Central memory CD4-positive, alpha-beta T cell (primary cell): ENCODE data around the gene ASXL3.

Experiments
- DNase-seq: peaks from one replicate; pipeline ENCODE4 v3.0.0; 2022

ASXL3 gene

DNA sequence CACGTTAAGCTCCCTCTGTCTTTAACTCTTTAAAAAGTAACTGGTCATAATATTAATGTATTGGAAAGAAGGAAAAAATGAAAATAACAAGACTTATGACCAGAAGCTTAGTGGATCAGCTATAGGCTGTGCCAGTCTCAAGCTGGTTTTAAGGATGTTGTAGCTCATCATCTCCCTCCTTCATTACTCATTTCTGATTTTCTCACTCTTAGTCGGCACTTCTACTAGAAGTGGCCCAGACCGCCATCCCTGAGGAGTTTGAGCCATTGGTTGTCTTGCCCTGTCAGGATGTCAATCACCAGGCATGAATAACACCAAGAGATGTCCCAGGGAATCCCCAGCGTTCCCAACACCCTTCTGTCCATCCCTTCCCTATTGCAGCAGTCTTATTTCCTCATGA, 151.5 kb downstream of the ASXL3 start:
- DNase-seq, result no peak

DNA sequence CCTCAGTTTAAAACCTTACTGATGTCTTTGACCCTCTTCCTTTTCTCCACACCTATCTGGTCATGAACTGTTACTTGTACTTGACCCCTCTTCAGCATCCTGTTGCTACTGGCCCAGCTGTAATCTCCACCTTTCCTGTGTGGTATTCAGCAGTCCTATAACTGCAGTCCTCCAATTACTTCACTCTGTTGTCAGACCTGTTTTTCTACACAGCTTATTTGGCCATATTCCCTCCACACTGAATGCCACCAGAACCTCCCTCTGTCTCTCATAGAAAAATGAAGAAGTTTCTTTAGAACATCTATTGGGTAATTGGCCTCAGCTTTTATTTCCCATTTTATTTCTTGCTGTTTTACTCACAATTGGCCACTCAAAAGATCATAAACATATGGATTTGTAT, 155.4 kb downstream of the ASXL3 start:
- DNase-seq, result no peak

DNA sequence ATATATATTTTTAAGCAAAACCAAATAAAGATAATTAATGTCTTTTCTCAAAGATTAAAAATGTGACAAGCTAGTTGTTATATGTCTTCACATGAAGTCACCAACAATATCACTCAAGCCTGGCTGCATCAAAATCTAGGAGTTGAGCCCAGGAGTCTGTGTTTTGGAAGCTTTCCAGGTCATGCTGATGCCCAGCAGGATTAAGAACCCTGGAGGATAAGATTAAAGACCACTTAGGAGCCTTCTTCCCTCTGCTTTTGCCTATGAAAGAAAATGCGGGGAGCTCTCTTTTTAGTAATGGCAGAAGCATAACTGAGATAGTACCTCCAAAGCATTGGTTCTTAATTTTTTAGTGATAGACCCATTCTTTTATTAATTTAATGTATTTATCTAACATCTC, 157.4 kb downstream of the ASXL3 start:
- no peak for DNase-seq

DNA sequence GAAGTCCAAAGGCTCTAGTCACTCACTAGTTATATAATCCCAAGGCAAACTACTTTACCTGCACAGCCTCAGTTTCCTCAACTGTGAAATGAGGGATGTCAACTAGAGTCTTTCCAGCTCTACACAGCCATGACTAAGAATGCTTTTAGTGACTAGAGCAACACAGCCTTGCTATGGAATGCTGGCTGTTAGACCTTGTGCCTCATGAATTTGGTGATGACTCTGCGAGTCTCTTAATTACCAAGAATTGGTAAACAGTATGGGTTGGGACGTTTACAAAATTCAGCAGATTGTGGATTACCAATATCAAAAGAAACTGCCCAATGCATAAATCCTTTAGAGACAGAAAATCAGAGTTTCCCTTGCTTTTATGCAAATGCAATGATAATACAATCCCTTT, 163.7 kb downstream of the ASXL3 start:
- no peak for DNase-seq

DNA sequence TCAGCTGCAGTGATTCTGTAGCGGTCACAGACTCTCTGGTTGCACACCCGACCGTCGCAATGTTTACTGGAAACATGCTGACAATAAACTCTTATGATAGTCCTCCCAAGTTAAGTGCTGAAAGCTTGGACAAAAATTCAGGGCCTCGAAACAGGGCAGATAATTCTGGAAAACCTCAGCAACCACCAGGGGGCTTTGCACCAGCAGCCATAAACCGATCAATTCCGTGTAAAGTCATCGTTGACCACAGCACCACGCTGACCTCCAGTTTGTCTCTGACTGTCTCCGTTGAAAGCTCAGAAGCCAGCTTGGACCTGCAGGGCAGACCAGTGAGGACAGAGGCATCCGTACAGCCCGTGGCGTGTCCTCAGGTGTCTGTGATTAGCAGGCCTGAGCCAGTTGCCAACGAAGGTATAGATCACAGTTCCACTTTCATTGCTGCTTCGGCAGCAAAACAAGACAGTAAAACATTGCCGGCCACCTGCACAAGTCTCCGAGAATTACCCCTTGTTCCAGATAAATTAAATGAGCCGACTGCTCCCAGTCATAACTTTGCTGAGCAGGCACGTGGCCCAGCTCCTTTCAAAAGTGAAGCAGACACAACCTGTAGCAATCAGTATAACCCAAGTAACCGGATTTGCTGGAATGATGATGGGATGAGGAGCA, 166.1 kb downstream of the ASXL3 start:
- no peak for DNase-seq

DNA sequence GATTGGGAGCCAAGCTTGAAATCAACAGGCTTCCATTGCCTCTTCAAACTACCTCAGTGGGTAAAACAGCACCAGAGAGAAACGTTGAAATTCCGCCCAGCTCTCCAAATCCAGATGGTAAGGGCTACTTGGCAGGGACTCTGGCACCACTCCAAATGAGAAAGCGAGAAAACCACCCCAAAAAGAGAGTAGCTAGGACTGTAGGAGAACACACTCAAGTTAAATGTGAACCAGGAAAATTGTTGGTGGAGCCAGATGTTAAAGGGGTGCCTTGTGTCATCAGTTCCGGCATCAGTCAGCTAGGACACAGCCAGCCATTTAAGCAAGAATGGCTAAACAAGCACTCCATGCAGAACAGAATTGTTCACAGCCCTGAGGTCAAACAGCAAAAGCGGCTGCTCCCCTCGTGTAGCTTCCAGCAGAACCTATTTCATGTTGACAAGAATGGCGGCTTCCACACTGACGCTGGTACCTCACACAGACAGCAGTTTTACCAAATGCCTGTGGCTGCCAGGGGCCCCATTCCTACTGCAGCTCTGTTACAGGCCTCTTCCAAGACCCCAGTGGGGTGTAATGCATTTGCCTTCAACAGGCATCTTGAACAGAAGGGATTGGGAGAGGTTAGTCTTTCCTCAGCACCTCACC, 167.3 kb downstream of the ASXL3 start:
- no peak for DNase-seq

DNA sequence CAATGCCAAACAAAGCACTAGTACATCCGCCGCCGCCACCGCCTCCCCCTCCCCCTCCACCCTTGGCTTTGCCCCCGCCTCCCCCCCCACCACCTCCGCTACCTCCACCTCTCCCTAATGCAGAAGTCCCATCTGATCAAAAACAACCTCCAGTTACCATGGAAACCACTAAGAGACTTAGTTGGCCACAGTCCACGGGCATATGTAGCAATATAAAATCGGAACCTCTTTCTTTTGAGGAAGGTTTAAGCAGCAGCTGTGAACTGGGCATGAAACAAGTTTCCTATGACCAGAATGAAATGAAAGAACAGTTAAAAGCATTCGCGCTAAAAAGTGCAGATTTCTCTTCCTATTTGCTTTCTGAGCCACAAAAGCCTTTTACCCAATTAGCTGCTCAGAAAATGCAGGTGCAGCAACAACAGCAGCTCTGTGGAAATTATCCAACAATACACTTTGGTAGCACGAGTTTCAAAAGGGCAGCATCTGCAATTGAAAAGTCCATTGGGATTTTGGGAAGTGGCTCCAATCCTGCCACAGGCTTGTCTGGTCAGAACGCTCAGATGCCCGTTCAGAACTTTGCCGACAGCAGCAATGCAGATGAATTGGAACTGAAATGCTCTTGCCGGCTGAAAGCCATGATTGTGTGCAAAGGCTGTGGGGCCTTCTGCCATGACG, 168.0 kb downstream of the ASXL3 start:
- no peak for DNase-seq

DNA sequence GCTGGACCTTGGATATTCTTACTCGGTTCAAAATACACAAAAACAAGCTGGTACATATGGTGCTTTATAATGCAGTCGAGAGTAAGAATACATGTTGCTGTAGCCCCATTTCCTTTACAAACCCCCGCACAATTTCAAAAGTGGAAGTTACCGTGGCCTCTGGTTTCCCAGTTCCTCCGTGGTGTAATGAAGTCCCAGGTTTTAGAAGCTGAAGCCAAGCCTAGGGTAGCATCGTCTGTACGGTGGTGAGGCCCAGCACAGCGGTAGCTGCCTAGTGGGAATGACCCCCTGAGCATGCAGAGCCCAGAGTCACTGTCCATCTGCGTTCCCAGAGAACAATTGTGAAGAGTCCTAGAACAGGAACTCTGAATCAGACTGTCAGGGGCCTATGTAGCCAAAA, 171.8 kb downstream of the ASXL3 start:
- no peak for DNase-seq

DNA sequence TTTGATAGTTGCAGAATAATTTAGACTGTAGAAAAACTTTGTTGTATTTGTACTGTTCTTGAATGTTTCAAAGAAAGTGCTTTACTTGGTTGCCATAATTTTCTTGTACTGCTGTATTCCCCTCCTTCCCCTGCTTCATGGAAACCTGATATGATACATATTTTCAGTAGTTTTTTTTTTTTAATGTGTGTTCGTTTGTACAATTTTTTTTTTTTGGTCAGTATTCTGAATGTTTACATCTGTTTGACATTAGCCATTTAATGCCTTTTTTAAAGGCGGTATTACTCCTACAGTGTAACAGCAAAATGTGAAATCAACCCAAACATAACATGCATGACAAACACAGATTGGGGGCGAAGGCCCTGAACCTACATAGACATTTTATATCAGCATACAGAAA, 172.3 kb downstream of the ASXL3 start:
- no peak for DNase-seq

DNA sequence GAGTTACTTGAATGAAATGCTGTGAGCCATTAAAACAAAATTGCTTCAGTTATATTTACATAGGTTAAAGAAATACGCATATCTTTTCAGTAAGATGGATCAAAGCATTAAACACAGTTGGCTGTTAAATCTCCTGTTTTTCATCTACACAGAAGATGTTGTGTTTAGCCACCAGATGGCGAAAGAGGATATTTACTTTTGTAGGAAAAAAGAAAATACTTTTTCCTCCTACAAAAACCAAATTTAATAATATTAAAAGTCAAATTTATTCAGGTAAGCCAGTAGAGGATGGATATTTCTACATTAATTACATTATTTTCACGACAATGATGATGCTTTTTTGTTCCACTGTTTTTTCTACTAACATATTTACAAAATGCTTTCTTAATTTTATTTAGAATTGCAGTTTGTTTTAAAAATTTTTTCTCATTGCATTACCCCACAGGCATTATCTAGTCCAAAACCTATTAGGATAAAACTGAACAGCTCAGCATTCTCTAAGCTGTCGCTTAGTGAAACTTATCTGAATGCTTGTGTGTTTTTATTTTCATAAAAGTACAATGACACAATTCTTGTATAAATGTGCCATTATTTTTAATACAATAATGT, 173.7 kb downstream of the ASXL3 start:
- DNase-seq, result no peak

DNA sequence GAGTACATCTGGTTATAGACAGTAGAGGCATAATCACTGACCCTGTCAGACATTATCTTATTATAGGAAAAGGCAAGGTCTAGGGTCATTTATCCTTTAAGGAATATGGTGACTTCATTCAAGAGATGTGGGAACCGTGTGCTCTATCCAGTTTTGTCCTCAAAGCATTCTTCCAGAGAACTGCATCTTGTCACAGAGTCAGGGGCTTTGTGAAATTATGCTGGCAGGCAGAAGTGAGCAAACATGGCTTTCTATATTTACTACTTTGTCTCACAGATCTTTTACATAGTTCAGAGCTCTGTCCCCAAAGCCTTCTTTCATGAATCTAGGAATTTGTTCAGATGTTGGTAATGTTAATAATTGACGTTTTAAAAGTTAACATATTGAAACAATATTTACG, 177.4 kb downstream of the ASXL3 start:
- no peak for DNase-seq

DNA sequence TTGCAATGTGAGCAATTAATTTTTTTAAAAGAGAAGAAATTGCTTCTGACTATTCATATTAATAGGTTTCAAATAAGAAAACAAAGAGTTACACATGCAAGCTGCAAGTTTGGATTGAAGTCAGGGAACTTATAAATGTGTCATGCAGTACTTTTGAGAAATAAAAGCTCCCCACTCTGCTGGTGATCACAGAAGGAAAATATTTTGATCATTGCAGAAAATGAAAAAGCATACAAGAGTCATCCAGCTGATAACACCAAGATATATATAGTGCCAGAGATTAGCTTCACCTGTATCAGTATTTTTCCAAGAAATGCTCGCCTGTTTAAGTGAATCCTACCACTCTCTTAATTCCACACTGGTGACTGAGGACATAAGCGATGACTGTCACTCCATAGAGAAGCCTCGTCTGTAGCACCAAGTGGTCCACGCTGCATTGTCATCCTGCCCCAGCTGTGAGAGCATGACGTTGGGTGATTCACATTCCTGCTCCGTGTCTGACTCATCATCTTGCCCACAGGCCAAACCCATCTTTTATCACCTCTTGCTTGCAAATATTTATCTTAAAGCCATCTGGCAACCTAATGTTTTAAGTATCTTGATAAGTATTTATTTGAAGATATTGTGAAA, 178.0 kb downstream of the ASXL3 start:
- DNase-seq, result no peak

DNA sequence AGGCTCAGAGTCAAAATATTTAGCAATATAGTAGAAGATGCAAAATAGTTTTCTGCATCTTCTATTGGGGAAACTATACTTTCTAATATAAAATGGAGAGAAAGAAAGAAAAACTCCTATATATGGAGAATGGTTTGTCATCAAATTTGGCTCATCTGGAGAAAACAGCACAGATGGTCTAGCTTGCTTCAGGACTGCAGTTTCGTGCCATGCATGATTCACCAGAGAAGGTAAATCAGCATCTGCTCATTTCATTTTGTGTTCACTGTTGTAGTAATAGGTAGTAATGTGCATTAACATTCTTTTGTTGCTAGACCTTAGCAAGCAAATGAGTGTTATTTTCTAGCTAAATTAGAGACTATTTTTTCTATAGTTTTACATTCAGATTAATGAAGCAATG, 179.0 kb downstream of the ASXL3 start:
- no peak for DNase-seq

DNA sequence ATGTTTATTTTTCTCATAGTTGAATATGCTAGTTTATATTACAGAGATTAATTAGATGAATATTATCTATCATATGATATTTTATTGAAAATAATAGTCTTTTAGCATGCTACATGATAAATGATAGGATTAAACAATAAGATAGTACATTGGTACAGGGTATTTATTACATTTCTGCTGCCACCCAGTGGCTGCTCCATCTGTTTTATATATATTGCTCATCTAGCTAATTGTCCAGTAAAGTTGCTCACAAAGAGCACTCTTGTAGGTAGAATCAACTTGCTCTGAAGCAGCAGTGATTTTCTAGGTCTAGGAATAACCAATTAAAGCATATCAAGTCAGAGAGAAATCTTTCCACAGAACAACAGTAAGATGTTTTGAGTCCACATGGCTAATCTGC, 183.3 kb downstream of the ASXL3 start:
- DNase-seq, result no peak

DNA sequence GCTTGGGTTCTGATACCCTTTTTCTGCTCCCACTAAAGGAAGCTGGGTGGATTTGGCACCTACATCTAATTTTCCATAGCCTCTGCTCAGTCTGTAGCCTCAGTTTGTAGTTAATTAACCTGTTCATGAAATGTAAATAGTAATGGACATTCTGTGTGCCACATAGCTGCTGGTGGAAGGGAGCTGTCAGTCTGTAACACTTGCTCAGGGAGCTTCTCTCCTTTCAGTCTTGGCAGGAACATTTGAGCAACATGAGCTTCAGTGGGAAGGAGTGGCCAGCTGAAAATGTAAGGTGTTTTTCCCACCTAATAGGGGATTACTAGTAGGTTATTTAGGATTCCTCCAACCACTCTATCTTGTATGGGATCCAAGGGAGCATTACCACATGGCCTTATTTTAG, 203.4 kb downstream of the ASXL3 start:
- no peak for DNase-seq
